ENCODE results near the gene BANP. TPM values are rescaled to one million over a fixed set of nuclear protein-coding genes. Genes with fewer than 3 reads are reported as not detected.
"Not testable (repeated sequence)": the region's sequence is repeated elsewhere in the genome, so short reads cannot be mapped to it uniquely, and the experiment has no call there.

BANP gene
- total and polyA plus RNA-seq, 12 donors: 10.4 to 29.8 (median 21.7) TPM

GRCh38 chr16:88050952-88051660, 99.9 kb downstream of the BANP start:
- Histone ChIP-seq H3K4me1 (replicated peaks in 1 of 2) (peaks cover 4 to 6% of the 10 kb centered on the region in 2 donors), H3K4me3 (no peak overlapping the region), H3K27ac (no peak overlapping the region), H3K36me3 (replicated peaks in 1 of 2) (peaks cover 0 to 3% of the 10 kb centered on the region in 2 donors), H3K27me3 (no peaks in the 10 kb centered on the region), H3K9me3 (replicated peaks in 1 of 3) (no peaks in the 10 kb centered on the region)
- intact Hi-C loops (cut with DNase I): no loop called here
- TF ChIP-seq, protein P1, sequence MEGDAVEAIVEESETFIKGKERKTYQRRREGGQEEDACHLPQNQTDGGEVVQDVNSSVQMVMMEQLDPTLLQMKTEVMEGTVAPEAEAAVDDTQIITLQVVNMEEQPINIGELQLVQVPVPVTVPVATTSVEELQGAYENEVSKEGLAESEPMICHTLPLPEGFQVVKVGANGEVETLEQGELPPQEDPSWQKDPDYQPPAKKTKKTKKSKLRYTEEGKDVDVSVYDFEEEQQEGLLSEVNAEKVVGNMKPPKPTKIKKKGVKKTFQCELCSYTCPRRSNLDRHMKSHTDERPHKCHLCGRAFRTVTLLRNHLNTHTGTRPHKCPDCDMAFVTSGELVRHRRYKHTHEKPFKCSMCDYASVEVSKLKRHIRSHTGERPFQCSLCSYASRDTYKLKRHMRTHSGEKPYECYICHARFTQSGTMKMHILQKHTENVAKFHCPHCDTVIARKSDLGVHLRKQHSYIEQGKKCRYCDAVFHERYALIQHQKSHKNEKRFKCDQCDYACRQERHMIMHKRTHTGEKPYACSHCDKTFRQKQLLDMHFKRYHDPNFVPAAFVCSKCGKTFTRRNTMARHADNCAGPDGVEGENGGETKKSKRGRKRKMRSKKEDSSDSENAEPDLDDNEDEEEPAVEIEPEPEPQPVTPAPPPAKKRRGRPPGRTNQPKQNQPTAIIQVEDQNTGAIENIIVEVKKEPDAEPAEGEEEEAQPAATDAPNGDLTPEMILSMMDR (IDR thresholded peaks at IDR 0.05): no peak
- TF ChIP-seq POLR2A (IDR thresholded peaks at IDR 0.05): no peak
- WGBS, 4 donors: 98 to 99% (median 99%) methylated on average over 20 to 22 of the region's 22 CpGs; no CpG with 5 or more reads in 1 of the 4 donors
- DNase-seq: no peak

GRCh38 chr16:88052661-88053060, 101.4 kb downstream of the BANP start:
- TF ChIP-seq POLR2A (IDR thresholded peaks at IDR 0.05): no peak
- TF ChIP-seq, protein P1 (IDR thresholded peaks at IDR 0.05): no peak
- WGBS, 4 donors: 66 to 74% (median 68%) methylated on average over 2 of the region's 2 CpGs
- Histone ChIP-seq H3K27me3 (no peaks in the 10 kb centered on the region), H3K4me3 (no peak overlapping the region), H3K4me1 (replicated peaks in 1 of 2) (peaks cover 4 to 6% of the 10 kb centered on the region in 2 donors), H3K36me3 (replicated peaks in 1 of 2) (peaks cover 0 to 3% of the 10 kb centered on the region in 2 donors), H3K27ac (no peak overlapping the region), H3K9me3 (replicated peaks in 1 of 3) (no peaks in the 10 kb centered on the region)
- intact Hi-C loops (cut with DNase I): no loop called here
- no peak for DNase-seq

DNA sequence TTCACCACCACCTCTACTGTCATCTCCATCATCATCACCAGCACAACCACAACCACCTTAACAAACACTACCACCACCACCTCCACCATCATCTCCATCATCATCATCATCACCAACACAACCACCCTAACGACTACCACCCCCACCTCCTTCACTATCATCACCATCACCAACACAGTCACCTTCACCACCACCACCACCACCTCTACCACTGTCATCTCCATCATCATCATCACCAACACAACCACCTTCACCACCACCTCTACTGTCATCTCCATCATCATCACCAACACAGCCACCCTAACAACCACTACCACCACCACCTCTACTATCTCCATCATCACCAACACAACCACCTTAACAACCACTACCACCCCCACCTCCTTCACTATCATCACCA, 102.2 kb downstream of the BANP start:
- H3K4me1 ChIP-seq (replicated peaks in 1 of 2); intact Hi-C loops (cut with DNase I); H3K27me3 ChIP-seq; H3K36me3 ChIP-seq (replicated peaks in 1 of 2); H3K4me3 ChIP-seq; H3K9me3 ChIP-seq (replicated peaks in 1 of 3); H3K27ac ChIP-seq; DNase-seq: not testable (repeated sequence)
- 78 to 100% (median 97%) methylated on average over 1 of the region's 1 CpG for WGBS, 4 donors

DNA sequence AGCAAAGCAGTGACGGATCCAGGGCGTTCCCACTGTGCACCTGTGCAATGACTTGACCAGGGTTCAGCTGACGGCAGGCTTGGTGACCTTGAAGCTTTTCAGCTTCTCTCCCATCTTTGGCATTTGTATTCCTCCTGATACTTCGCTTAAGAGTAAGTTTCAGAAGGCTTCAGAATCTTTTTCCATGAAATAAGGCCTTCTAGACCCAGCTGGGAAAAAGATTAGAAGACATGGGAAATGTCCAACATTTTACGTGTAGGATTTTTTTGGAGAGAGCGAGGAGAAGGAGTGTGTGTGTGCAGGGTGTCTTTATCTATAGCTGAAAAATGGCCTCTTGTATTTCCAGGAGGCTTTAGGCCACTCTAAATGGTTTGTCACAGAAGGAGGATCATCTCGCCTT, 104.1 kb downstream of the BANP start:
- no peak for DNase-seq
- no peak overlapping the region for H3K4me3 ChIP-seq
- H3K27me3 ChIP-seq: no peaks in the 10 kb centered on the region
- TF ChIP-seq, protein P1 (IDR thresholded peaks at IDR 0.05): no peak
- no peak for TF ChIP-seq POLR2A (IDR thresholded peaks at IDR 0.05)
- H3K9me3 ChIP-seq (replicated peaks in 1 of 3): no peaks in the 10 kb centered on the region
- intact Hi-C loops (cut with DNase I): no loop called here
- H3K27ac ChIP-seq: peak overlapping the region in 1 of 5 donors; percentile 10
- H3K4me1 ChIP-seq (replicated peaks in 1 of 2): peaks cover 4 to 6% of the 10 kb centered on the region in 2 donors
- 75 to 83% (median 78%) methylated on average over 7 of the region's 7 CpGs for WGBS, 4 donors
- H3K36me3 ChIP-seq (replicated peaks in 1 of 2): peaks cover 0 to 8% of the 10 kb centered on the region in 2 donors

GRCh38 chr16:88056212-88056611, 105.0 kb downstream of the BANP start:
- intact Hi-C loops (cut with DNase I): no loop called here
- Histone ChIP-seq H3K27ac (no peak overlapping the region), H3K27me3 (no peaks in the 10 kb centered on the region), H3K9me3 (replicated peaks in 1 of 3) (no peaks in the 10 kb centered on the region), H3K4me3 (no peak overlapping the region), H3K4me1 (replicated peaks in 1 of 2) (peaks cover 4 to 6% of the 10 kb centered on the region in 2 donors), H3K36me3 (replicated peaks in 1 of 2) (peaks cover 0 to 6% of the 10 kb centered on the region in 2 donors)
- WGBS, 4 donors: 86 to 99% (median 92%) methylated on average over 4 of the region's 4 CpGs
- TF ChIP-seq POLR2A (IDR thresholded peaks at IDR 0.05): no peak
- TF ChIP-seq, protein P1 (IDR thresholded peaks at IDR 0.05): no peak
- DNase-seq: no peak
